HG02852 (cell line): Measurements from ENCODE around the gene MID2.
"Not testable (repeated sequence)": the region's sequence is repeated elsewhere in the genome, so short reads cannot be mapped to it uniquely, and the experiment has no call there.

Experiments used
- ATAC-seq: cut with Tn5 transposase; IDR thresholded peaks from one replicate; pipeline ENCODE4 v1.9.1; 2021; ENCODE audit warnings: mild to moderate bottlenecking, moderate library complexity; ENCODE audit not compliant: unreplicated experiment

MID2 gene

DNA sequence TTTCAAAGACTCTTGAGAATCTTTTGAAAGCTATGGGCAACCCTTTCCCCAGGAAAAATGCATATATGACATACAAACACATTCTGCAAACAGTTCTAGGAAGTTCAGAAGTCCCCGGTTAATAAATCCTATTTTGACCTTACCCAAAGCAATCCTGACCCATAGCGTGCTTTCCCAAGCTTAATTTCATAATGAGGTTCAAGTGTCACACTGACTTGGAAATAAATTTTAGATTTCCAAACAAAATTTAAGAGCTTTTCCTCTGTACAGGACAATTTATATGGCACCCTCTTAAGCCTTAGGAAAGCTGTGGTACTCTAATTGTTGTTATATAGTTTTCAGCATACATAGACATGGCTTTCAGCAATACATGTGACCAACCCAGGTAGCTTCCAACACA lies 11.3 kb downstream of the MID2 start:
- no peak for ATAC-seq

DNA sequence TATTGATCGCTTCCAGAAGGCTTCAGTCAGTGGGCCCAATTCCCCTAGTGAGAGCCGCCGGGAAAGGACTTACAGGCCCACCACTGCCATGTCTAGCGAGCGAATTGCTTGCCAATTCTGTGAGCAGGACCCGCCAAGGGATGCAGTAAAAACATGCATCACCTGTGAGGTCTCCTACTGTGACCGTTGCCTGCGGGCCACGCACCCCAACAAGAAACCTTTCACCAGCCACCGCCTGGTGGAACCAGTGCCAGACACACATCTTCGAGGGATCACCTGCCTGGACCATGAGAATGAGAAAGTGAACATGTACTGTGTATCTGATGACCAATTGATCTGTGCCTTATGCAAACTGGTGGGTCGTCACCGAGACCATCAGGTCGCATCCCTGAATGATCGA lies 15.3 kb downstream of the MID2 start:
- no peak for ATAC-seq

DNA sequence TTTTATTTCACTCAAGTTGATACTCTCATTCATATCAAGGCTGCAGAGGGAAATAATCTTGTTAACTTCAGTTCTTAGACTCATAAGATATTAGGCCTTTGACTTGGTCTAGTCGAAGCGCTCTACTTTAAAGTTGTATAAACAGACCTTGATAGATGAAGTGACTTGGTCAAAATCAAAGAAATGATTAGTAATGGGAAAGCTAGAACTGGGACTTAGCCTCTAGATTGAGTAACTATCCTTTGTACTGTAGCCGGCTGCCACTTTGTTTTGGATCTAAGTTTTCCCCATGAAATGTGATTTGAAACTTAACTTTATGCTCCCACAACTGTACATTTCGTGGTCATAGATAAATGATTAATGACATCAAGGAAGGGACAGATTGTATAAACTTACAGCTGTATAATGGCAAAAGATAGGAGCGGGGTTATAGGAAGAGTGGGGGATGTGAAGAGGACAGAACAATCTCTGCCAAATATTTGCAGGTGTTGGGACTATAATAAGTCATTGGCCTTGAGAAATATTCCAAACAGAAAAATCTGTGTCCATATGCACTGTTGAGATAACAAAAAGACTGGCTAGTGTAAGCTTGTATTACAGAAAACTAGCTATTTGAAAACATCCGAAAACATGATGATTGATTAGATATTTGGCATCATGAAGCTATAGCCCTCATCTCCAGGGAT lies 17.2 kb downstream of the MID2 start:
- no peak for ATAC-seq

DNA sequence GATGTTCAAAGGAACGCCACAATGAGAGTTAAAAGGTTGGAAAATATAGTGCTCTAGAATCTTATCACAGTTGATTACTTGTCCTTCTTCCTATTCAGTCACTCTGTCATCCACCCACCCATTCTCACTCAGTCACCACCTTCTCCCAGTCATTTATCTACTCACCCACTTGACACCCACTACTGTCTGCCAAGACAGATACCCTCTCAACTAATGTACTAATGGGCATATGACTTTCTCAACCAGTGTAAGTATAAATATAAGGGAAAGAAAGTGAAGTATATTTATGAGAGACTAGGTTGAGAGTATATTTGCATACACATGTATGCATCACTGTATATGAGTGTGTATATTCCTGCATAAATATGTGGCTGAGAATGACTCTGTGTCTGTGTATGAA lies 20.0 kb downstream of the MID2 start:
- ATAC-seq = no peak

DNA sequence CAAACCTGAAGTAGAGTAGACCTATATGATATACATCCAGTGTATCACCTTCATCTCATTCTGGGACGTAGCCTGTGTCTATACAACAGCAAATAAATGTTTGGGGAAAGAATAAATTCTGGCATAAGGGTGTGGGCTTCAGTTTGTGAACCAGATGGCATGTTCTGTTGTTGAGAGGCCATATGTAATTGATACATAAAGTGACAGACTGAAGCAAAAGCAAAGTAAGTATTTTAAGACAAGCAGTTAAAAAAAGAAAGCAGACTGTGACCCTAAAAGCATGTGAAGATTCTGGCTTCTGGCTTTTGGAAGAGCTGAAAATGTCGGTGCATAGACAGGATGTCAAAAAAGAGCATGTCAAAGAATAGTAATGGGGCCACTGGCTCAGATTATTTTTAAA lies 22.9 kb downstream of the MID2 start:
- ATAC-seq = no peak

DNA sequence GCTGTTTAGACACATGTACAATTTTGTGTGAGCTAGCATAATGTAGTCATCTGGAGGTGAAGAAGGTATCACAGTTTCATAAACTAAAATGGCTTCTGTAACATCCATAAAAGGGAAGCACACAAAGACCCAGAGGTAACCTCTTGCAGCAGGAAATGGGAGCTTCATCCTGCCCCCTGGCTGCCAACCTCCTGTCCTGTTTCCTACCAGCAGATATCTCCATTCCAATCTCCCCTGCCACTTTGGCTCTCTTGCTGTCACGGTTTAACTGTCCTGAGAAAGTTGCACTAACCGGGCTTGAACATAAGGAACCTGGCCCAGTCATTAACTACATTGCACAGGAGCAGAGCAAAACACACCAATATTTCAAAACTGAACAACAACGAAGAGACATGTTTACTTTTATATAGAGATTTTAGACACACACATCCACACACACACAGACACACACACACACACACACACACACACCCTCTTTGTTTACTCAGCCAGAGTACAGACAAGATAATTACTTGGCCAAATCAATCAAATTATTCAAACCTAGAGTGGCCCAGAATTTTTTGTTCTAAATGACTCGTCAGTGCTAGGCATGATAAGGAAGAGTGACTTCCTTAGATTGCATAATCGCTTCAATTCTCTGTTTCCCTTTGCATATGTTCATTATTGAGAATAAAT lies 24.2 kb downstream of the MID2 start:
- no peak for ATAC-seq

DNA sequence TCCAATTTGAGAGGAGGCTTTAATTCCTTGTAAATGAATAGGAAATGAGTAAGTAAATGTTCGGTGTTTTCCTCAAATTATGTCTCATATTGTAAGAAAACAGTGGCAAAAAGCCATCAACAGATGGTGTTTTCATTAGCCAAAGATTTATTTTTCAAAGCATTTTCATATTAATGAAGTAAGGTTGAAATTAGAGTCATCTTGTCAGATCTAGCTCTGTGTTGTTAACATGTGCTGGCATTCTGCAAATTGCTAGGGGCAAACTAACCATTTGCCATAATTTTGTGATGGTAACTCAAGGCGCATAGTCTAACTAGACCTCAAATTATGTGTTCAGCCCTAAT lies 24.7 kb downstream of the MID2 start:
- ATAC-seq = no peak

DNA sequence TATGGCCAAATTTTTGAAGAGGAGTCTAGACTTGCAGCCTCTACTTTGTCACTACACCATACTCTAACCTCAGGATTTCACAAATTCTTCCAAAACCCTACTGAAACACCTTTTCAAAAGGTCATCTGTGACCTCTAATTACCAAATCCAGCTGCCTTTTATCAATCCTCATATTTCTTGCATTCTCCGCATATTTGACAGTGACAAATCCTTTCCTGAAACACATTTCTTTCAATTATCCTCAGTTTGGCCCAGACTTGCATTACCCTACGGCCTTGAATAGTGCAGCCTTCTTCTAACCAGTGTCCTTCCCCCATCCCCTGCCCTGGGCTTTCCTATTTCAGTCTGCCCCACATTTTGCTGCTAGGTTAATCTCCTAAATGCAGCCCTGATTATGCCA lies 25.5 kb downstream of the MID2 start:
- ATAC-seq = no peak

DNA sequence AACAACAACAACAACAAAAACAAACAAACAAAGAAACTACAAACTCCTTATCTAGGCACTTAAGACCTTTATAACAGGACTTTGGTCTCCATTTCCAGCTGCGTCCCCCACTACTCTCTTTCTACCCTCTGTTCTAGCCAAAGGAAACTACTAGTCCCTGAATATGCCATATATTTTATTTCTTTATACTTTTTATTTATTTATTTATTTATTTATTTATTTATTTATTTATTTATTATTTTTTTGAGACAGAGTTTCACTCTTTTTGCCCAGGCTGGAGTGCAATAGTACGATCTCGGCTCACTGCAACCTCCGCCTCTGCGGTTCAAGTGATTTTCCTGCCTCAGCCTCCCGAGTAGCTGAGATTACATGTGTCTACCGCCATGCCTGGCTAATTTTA lies 26.0 kb downstream of the MID2 start:
- not testable (repeated sequence) for ATAC-seq

DNA sequence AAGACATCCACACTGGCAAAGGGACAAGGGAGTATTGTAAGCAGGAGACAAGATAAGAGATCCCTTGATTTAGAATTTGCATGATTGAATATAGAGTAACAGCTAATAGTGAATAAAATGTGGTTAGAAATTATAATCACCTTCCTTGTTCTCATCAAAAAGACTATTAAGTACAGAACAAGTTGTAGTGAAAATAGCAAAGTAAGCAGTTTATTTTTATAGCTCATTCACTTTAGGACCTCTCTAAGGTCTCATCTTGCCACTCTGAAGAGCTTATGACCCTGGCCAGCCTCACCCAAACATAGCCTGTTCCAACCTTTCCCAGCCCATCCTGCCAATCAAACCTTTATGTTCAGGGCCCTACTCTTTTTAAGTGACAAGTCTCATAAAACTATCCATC lies 30.6 kb downstream of the MID2 start:
- ATAC-seq = no peak

DNA sequence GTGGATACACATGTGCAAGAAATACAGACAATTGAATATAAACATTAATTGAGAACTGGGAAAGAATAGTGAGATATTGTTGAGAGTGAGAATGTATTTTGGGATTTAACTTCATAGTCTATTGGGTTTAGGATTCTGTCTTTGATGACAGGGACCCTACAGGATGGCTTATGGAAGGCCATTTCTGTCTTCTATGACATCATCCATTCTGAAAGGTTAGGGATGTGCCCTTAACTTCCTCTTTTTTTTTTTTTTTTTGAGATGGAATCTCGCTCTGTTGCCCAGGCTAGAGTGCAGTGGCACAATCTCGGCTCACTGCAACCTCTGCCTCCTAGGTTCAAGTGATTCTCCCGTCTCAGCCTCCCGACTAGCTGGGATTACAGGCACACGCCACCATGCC lies 31.4 kb downstream of the MID2 start:
- ATAC-seq = not testable (repeated sequence)

DNA sequence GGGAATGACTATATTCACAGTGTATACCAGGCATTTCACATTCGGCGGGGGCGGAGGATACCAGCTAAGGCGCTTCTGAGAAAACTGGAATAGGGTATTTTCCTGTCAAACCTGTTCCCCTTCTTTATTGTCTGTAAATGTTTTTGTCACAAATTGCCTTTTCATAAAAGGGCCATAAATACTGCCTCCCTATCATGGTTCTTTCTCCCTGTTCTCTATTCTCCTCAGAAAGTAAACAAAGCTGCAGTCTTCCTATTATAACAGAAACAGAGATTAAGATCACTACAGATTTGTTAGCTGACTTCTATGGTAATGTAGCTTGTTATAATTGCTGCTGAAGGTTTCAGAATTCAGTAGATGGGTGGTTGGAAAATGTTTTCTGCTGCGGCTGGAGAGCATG lies 32.2 kb downstream of the MID2 start:
- no peak for ATAC-seq

DNA sequence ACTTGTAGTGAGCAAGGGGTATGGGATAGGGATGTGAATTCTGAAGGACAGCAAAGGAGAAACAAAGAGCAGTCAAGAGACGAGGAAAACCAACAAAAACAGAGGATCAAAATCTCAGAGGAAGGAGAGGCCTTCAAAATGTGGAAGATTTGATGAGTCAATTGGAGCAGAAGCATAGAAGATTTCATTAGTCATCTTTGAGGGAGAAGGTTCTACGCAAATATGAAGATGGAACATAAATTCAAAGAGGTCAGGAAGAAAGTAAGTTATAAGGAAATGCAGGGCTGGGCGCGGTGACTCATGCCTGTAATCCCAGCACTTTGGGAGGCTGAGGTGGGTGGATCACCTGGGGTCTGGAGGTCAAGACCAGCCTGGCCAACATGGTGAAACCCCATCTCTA lies 35.4 kb downstream of the MID2 start:
- ATAC-seq = no peak

DNA sequence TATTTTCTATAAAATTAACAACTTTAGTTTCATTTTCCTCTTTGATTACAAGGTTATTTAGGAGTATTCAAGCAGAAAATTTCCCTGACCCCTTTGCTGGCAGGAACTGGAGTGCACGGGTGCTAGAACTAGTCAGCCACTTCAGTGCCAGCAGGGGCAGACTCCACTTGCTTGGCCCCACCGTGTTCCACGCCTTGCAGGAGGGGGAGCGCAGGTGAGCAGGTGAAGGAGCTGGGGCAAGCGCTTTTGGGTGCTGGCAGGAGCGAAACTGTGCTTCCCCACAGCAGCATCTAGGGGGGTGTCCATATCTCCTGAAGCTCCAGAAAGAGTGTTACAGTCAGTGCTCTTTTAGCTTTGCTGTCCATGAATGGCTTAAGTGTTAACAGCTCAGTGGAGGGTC lies 45.5 kb downstream of the MID2 start:
- no peak for ATAC-seq

DNA sequence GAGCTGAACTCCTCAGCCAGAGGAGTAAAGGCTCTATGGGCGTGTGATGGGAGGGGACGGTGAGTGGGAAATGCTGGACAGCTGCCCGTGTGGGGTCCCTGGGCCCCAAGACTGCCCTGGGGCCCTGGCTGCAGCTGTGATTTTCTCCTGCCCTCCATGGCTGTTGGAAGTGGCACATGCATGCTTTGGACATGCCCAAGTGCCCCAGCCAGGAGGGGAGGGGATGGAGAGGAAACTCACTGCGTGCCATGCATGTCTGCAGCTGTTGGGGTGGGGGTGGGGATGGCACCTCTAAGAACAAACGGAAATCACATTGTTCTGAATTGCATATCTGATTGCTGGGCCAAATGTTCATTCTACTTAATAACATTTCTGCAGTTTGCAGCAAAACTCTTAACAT lies 52.4 kb downstream of the MID2 start:
- no peak for ATAC-seq

DNA sequence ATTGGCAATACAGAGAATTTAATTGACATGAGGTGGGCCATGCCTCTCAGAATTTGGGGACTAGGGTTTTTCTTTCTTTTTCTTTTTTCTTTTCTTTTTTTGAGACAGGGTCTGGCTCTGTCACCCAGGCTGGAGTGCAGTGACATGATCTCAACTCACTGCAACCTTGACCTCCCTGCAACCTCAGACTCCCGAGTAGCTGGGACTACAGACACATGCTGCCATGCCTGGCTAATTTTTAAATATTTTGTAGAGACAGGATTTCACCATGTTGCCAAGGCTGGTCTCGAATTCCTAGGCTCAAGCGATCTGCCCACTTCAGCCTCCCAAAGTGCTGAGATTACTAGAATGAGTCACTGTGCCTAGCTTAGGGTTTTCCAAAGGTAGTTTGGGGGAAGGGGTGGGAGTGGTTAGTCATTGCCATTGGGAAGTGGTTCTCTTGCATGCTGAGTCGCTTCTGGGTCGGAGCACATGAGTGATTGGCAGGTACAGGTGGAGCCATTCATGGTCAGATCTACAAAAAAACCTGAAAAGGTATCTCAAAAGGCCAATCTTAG lies 54.5 kb downstream of the MID2 start:
- ATAC-seq = no peak

DNA sequence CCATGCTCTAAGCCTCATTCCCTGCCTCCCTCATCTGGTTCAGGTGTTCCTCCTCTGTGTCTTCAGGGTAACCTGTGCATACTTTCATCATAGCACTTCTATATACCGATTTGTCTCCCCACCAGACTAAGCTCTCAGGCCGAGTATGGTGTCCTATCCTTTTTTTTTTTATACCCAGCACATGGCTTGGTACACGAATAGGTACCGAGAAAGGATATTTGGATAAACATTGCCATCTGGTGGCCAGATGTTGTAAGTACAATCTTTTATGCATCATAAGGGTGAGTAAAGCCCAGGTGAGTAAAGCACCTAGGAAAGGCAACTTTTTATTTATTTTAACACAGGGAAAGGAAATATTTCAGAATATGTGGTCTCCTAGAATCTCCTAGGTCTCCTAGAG lies 68.4 kb downstream of the MID2 start:
- peak; percentile 71 for ATAC-seq

DNA sequence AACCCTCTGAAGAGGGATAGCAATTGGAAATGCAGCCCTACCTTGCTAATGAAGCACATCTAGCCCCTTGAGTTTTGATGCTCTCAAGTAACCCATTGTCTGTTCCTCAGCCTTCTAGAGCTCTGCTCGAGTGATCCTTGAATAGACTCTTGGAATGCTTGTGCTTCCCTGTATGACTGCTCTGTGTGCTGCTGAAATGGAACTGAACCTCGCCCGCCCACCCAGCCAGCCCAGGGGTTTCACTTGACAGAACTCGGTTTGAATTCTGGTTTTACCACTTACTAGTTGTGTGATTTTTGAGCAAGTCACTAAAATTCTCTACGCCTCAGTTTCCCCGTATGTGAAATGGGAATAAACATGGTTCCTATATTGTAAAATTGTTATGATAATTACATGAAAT lies 77.1 kb downstream of the MID2 start:
- ATAC-seq = no peak

DNA sequence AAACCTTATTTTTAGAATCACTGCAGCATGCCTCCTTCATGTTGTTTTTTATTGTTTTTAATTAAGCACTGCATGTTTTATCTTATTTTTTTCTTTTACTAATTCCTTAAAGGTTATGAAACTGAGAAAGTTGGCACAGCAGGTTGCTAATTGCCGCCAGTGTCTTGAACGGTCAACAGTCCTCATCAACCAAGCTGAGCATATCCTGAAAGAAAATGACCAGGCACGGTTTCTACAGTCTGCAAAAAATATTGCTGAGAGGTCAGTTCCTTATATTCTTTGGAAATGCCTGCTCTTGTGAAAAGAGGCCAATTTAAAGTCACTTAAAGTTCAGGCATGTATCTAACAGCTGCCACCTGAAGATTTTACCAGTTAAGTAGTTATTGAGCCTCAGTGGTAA lies 79.7 kb downstream of the MID2 start:
- ATAC-seq = no peak

DNA sequence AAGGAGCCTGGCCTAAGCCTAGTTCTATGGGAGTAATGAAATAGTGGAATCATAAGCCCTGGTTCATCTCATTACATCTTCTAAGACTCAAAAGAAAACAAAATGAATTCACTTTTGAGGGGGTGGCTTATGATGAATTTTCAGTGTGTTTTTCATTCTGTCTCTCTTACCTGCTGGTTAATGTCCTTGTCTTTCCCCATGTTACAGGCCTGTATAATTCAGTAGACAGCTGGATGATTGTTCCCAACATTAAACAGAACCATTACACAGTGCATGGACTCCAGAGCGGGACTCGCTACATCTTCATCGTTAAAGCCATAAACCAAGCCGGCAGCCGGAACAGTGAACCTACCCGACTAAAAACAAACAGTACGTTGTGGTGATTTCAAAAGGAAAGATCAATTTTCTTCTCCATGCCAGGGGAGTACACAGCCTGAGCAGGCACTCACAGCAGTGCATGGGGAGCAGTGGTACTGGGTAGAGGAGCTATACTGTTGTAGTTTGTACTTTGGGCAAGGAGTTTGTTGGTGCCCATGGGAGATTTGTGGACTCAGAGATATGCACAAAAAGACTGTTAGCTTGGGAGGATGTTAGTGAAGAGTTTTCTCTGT lies 98.6 kb downstream of the MID2 start:
- no peak for ATAC-seq

DNA sequence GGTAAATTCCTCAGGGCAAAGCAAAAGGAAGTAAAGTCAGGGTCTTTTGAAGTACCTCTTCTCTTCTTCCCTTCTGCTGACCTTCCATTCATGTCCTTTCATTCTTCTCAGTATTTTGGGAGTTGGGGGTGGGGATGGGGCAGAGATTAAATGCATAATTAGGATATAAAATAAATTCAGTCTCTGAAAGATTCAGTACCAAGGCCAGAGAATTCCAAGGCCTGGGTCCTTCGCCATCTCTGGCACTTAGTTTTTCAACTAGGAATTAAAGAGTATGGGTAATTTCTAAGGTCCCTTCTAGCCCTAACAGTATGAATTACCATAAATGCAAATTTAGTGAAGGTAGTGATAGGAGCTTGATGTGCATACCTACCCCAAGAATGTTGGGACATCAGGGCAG lies 108.6 kb downstream of the MID2 start:
- ATAC-seq = no peak

DNA sequence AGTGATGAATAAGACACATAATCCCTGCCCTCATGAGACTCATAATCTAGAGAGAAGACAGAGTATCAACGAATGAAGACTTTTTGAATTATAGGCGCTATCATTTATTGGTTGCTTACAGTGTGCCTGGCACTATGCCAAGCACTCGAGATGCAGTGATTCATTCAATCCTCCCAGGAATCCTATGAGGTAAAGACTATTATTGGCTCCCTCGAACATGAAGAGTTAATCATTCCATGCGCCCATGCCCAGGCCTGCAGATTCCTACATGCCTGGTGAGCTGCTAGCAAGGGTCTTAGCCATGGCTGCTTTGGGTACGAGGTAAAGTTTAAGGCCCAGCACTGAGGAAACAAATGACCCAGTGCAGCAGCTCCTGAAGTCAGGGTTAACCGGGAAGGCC lies 109.5 kb downstream of the MID2 start:
- ATAC-seq = no peak
